ENCODE data around the gene OR2A5. TPM values are rescaled to one million over a fixed set of nuclear protein-coding genes. Genes with fewer than 3 reads are reported as not detected.

OR2A5 gene
- total and polyA plus RNA-seq, 2 of the 4 experiments (the other 2 are of a cell fraction) = not detected

DNA sequence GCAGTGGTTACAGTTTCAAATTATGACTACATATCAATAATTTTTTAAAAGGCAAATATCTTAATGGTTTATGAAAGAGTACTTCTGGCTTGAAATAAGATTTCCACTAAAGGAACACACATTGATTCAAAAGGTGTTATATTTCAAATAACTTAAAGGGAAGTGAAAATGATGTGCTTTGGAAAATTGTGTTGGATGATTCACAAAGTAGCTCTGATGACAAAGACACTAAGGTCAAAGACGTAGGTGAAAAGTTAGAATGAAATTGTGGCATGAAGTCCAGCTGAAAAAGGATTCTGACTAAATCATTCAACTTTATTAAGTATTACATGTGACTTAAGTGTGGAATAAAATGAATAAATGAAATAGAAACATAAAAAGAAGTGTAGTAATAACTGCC, 20.8 kb upstream of the OR2A5 start:
- Histone ChIP-seq H3K4me2 (ENCODE audit: low read depth, low read length) (no peak overlapping the region), H3K36me3 (ENCODE audit: control insufficient read depth, insufficient read depth, low read length) (no peaks in the 10 kb centered on the region), H2BK5ac (ENCODE audit: low read depth, low read length, poor library complexity, severe bottlenecking) (no peak overlapping the region), H3K56ac (ENCODE audit: extremely low read depth, insufficient read depth, low read length) (no peak overlapping the region), H2BK120ac (ENCODE audit: low read depth, low read length) (no peak overlapping the region), H2BK20ac (ENCODE audit: low read depth, low read length) (no peak overlapping the region), H2AK9ac (replicated peaks; ENCODE audit: low read depth, low read length, poor library complexity) (no peak overlapping the region), H3K4me3 (ENCODE audit: insufficient read depth, low read depth, low read length) (no peak overlapping the region), H2BK15ac (ENCODE audit: low read depth, low read length) (no peak overlapping the region), H3K18ac (ENCODE audit: low read depth, low read length) (no peak overlapping the region), H3K14ac (replicated peaks; ENCODE audit: low read depth, low read length) (no peak overlapping the region), H3K9me1 (ENCODE audit: insufficient read depth, low read length) (no peaks in the 10 kb centered on the region), H4K91ac (ENCODE audit: insufficient read depth, low read depth, low read length) (no peak overlapping the region), H4K8ac (ENCODE audit: low read depth in 2 of 2, low read length in 2 of 2) (no peak overlapping the region), H3K27ac (ENCODE audit: insufficient read depth, low read length) (no peak overlapping the region), H2AFZ (replicated peaks; ENCODE audit: low read length, poor library complexity) (no peak overlapping the region), H3K9ac (ENCODE audit: low read depth, low read length) (no peak overlapping the region), H2AK5ac (ENCODE audit: low read depth, low read length) (no peak overlapping the region), H3K79me1 (ENCODE audit: low read depth in 1 of 2, low read length in 2 of 2) (no peaks in the 10 kb centered on the region), H3K23ac (ENCODE audit: low read depth, low read length) (no peak overlapping the region), H3K4me1 (ENCODE audit: control insufficient read depth, insufficient read depth, low read length) (no peaks in the 10 kb centered on the region), H4K5ac (ENCODE audit: low read depth, low read length) (no peak overlapping the region), H3K9me3 (ENCODE audit: control insufficient read depth, insufficient read depth, low read length) (no peaks in the 10 kb centered on the region), H4K20me1 (ENCODE audit: insufficient read depth, low read length) (no peaks in the 10 kb centered on the region), H3K27me3 (ENCODE audit: control insufficient read depth, insufficient read depth, low read length) (no peaks in the 10 kb centered on the region; the same call in 1 of the 2 replicates), H3K4ac (ENCODE audit: low read depth, low read length) (no peak overlapping the region)
- intact Hi-C loops (cut with micrococcal nuclease) = loop anchor here (1.0 to 5.0 kb wide), 2 partner anchors 99 to 127 kb away; no protein-coding TSS in a partner anchor
- WGBS, 2 experiments (ENCODE audit: extremely low coverage in 2 of 2, insufficient read length in 1 of 2) = no CpG with 5 or more reads among the region's 1 CpG
- BruUV-seq (replicated peaks) = no TSS peak
- POLR2A ChIA-PET (ENCODE audit: unreplicated experiment) = no interaction called here
- TF ChIP-seq, protein P1, sequence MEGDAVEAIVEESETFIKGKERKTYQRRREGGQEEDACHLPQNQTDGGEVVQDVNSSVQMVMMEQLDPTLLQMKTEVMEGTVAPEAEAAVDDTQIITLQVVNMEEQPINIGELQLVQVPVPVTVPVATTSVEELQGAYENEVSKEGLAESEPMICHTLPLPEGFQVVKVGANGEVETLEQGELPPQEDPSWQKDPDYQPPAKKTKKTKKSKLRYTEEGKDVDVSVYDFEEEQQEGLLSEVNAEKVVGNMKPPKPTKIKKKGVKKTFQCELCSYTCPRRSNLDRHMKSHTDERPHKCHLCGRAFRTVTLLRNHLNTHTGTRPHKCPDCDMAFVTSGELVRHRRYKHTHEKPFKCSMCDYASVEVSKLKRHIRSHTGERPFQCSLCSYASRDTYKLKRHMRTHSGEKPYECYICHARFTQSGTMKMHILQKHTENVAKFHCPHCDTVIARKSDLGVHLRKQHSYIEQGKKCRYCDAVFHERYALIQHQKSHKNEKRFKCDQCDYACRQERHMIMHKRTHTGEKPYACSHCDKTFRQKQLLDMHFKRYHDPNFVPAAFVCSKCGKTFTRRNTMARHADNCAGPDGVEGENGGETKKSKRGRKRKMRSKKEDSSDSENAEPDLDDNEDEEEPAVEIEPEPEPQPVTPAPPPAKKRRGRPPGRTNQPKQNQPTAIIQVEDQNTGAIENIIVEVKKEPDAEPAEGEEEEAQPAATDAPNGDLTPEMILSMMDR (conservative IDR thresholded peaks at IDR 0.05; ENCODE audit: low read depth, low read length) = no peak
- ATAC-seq (ENCODE audit: low read depth) (no peak), DNase-seq (no peak)
- in situ Hi-C loops (cut with MboI; ENCODE audit: low sequenced_read_pairs) = no loop called here
- dilution Hi-C loops (cut with HindIII; ENCODE audit: low sequenced_read_pairs, unreplicated experiment) = no loop called here
- CTCF ChIA-PET = interaction anchor here (0.5 kb wide), 1 partner anchor 10 kb away, joined by 3 read pairs; no protein-coding TSS in a partner anchor

Data from IMR-90 (cell line).